GM21786 (cell line): ENCODE results near the gene AKR1B1.

Experiments
- ATAC-seq: cut with Tn5 transposase; IDR thresholded peaks from one replicate; pipeline ENCODE4 v1.9.1; 2021; ENCODE audit not compliant: unreplicated experiment

Gene AKR1B1

GRCh38 chr7:134420424-134421125 is 38.3 kb downstream of the AKR1B1 start:
- no peak for ATAC-seq

- ATAC-seq: no peak
These were observed 39.0 kb downstream of the AKR1B1 start for GRCh38 chr7:134419875-134420274.

- no peak for ATAC-seq
These were observed 39.8 kb downstream of the AKR1B1 start for GRCh38 chr7:134419085-134419484.

- no peak for ATAC-seq
These were observed 43.2 kb downstream of the AKR1B1 start for GRCh38 chr7:134415700-134416099.

- no peak for ATAC-seq
These were observed 44.8 kb downstream of the AKR1B1 start for GRCh38 chr7:134414109-134414508.

- ATAC-seq: no peak
These were observed 51.6 kb downstream of the AKR1B1 start for GRCh38 chr7:134407311-134407710.

- no peak for ATAC-seq
These were observed 52.5 kb downstream of the AKR1B1 start for GRCh38 chr7:134406431-134406830.

- no peak for ATAC-seq
These were observed 53.6 kb downstream of the AKR1B1 start for GRCh38 chr7:134405299-134405698.

- no peak for ATAC-seq
These were observed 55.8 kb downstream of the AKR1B1 start for GRCh38 chr7:134403062-134403461.

- no peak for ATAC-seq
These were observed 58.0 kb downstream of the AKR1B1 start for GRCh38 chr7:134400859-134401258.

- no peak for ATAC-seq
These were observed 62.9 kb downstream of the AKR1B1 start for GRCh38 chr7:134396031-134396430.

GRCh38 chr7:134395604-134396003 is 63.3 kb downstream of the AKR1B1 start:
- ATAC-seq: no peak

- no peak for ATAC-seq
These were observed 64.8 kb downstream of the AKR1B1 start for GRCh38 chr7:134394056-134394455.
